HG02571 (cell line): ENCODE measurements around the gene SLC34A3.

Experiments
- ATAC-seq: cut with Tn5 transposase; IDR thresholded peaks from one replicate; pipeline ENCODE4 v1.9.1; 2021; ENCODE audit warnings: mild to moderate bottlenecking, moderate library complexity; ENCODE audit not compliant: unreplicated experiment

The SLC34A3 gene

GRCh38 chr9:137273611-137274320, 43.1 kb downstream of the SLC34A3 start:
- no peak for ATAC-seq

GRCh38 chr9:137275203-137275587, 44.5 kb downstream of the SLC34A3 start:
- no peak for ATAC-seq

GRCh38 chr9:137275588-137276472, 45.1 kb downstream of the SLC34A3 start:
- ATAC-seq: no peak

GRCh38 chr9:137276473-137277328, 46.0 kb downstream of the SLC34A3 start:
- no peak for ATAC-seq

- no peak for ATAC-seq
These were observed 46.8 kb downstream of the SLC34A3 start, which contains the start of gene TOR4A for GRCh38 chr9:137277329-137278041. Gene TOR4A (plus strand): TSS chr9:137277726. CDS start chr9:137278690, 964 bp downstream.

GRCh38 chr9:137278061-137278701, 47.5 kb downstream of the SLC34A3 start:
- ATAC-seq: no peak

GRCh38 chr9:137278721-137279711, 48.3 kb downstream of the SLC34A3 start:
- no peak for ATAC-seq

- no peak for ATAC-seq
These were observed 49.2 kb downstream of the SLC34A3 start for GRCh38 chr9:137279741-137280473.

- ATAC-seq: no peak
These were observed 50.0 kb downstream of the SLC34A3 start for GRCh38 chr9:137280474-137281344.

- ATAC-seq: no peak
These were observed 50.8 kb downstream of the SLC34A3 start for GRCh38 chr9:137281345-137282116.
